Kidney (tissue), 14 donors: Measurements from ENCODE around the gene MACROD2. TPM values are rescaled to one million over a fixed set of nuclear protein-coding genes. Genes with fewer than 3 reads are reported as not detected.

Experiments used
- DNase-seq, 5 donors: peaks; one replicate each; pipeline ENCODE4 v3.0.0-alpha.2; 2013 to 2020
- FAIRE-seq: peaks from 2 replicates; lab custom pipeline; 2012; peaks lifted over from hg19 to GRCh38; lab: Jason Lieb, UNC
- H3K27ac ChIP-seq, 2 donors: one replicate each; pipeline ENCODE4 v1.7.0; 2013; ENCODE audit warnings: low read depth in 2 of 2, low read length in 2 of 2, inconsistent platforms in 1 of 2
- H3K27me3 ChIP-seq: one replicate; pipeline ENCODE4 v1.7.1; 2013; ENCODE audit warnings: low read length, inconsistent platforms; ENCODE audit not compliant: control insufficient read depth, insufficient read depth
- H3K36me3 ChIP-seq, 3 donors: one replicate each; pipeline versions ENCODE4 v1.7.0 to v1.7.1; 2013; ENCODE audit warnings: low read length in 3 of 3, control low read depth in 1 of 3, inconsistent platforms in 1 of 3; ENCODE audit not compliant: insufficient read depth in 3 of 3, control insufficient read depth in 2 of 3
- H3K4me1 ChIP-seq, 3 donors: one replicate each; pipeline versions ENCODE4 v1.7.0 to v1.7.1; 2013; ENCODE audit warnings: low read length in 3 of 3, inconsistent platforms in 1 of 3, low read depth in 1 of 3; ENCODE audit not compliant: control insufficient read depth in 2 of 3, insufficient read depth in 2 of 3
- H3K4me3 ChIP-seq, 3 donors: one replicate each; pipeline versions ENCODE4 v1.7.0 to v1.8.1; 2013; ENCODE audit warnings: low read length in 3 of 3, control low read depth in 1 of 3, inconsistent platforms in 1 of 3
- H3K9ac ChIP-seq, 3 donors: one replicate each; pipeline versions ENCODE4 v1.7.0 to v1.7.1; 2013; ENCODE audit warnings: low read length in 3 of 3, control low read depth in 1 of 3, inconsistent platforms in 1 of 3
- H3K9me3 ChIP-seq, 3 donors: one replicate each; pipeline versions ENCODE4 v1.7.0 to v1.7.1; 2013; ENCODE audit warnings: low read length in 3 of 3, control low read depth in 1 of 3, inconsistent platforms in 1 of 3; ENCODE audit not compliant: control insufficient read depth in 2 of 3, insufficient read depth in 1 of 3
- CTCF ChIP-seq: IDR thresholded peaks from 3 replicates; pipeline ENCODE4 v1.5.1; 2012; ENCODE audit warnings: mild to moderate bottlenecking, moderate library complexity, borderline replicate concordance; ENCODE audit not compliant: insufficient read depth; ENCODE audit errors: extremely low read depth
- intact Hi-C: fragments of 100-400 bp; cut with DNase I; formaldehyde crosslinking; loops from one replicate; pipeline ENCODE4 v1.11.1; 2022
- polyA plus RNA-seq: library from polyadenylated mRNA; stranded (reverse); fragments of 350-450 nt; fragmentation: Illumina TruSeq; extraction: RNeasy Lipid Tissue Mini Kit (QIAGEN cat#74804); gene quantifications from one replicate; pipeline ENCODE4 v1.2.3, GENCODE V29; 2014; ENCODE audit warnings: low read depth, low replicate concordance; ENCODE audit not compliant: insufficient read depth
- total RNA-seq: library from RNA; stranded (reverse); fragmentation: NEBNext Ultra II Directional; extraction: Animal tissue kit (Norgen Biotek cat#: 25700); gene quantifications from one replicate; pipeline ENCODE4 v1.2.1, GENCODE V29; 2021
- donor health status: control.
- donor health status: control.
- donor health status: control.
- donor health status: control.
- donor health status: control.
- donor health status: DM: yes; HTN: yes; CAD: no.
- donor health status: Normal renal cell carcinoma (clear cell type).

Gene MACROD2
- total and polyA plus RNA-seq, 2 donors from 2014 or later = 3.0 to 10.0 TPM

- FAIRE-seq = no peak
- H3K27me3 ChIP-seq = no peaks in the 10 kb centered on the region
Observed at GRCh38 chr20:14729390-14729789, 734.1 kb downstream of the MACROD2 start.

GRCh38 chr20:14732343-14732742, 737.0 kb downstream of the MACROD2 start:
- intact Hi-C loops = no loop called here
- Histone ChIP-seq H3K4me3 (no peak overlapping the region), H3K36me3 (no peaks in the 10 kb centered on the region), H3K9ac (no peak overlapping the region), H3K4me1 (peaks cover 0 to 3% (median 0%) of the 10 kb centered on the region in 3 donors), H3K9me3 (no peaks in the 10 kb centered on the region), H3K27ac (no peak overlapping the region), H3K27me3 (no peaks in the 10 kb centered on the region)
- FAIRE-seq (no peak), DNase-seq (no peak)
- TF ChIP-seq CTCF = no peak

More at GRCh38 chr20:14729390-14729789, 734.1 kb downstream of the MACROD2 start:
- H3K27ac ChIP-seq = no peak overlapping the region
- intact Hi-C loops = no loop called here
- DNase-seq = no peak
- H3K4me1 ChIP-seq = peaks cover 0 to 3% (median 0%) of the 10 kb centered on the region in 3 donors
- H3K36me3 ChIP-seq = no peaks in the 10 kb centered on the region
- TF ChIP-seq CTCF = no peak
- no peak overlapping the region for H3K4me3 ChIP-seq
- H3K9me3 ChIP-seq = no peaks in the 10 kb centered on the region
- H3K9ac ChIP-seq = no peak overlapping the region

- no peaks in the 10 kb centered on the region for H3K36me3 ChIP-seq
- H3K4me3 ChIP-seq = no peak overlapping the region
- H3K9ac ChIP-seq = no peak overlapping the region
- peaks cover 0 to 3% (median 0%) of the 10 kb centered on the region in 3 donors for H3K4me1 ChIP-seq
- TF ChIP-seq CTCF = no peak
- DNase-seq = no peak
- intact Hi-C loops = no loop called here
- H3K9me3 ChIP-seq = no peaks in the 10 kb centered on the region
- no peak overlapping the region for H3K27ac ChIP-seq
- no peak for FAIRE-seq
- no peaks in the 10 kb centered on the region for H3K27me3 ChIP-seq
Observed at GRCh38 chr20:14732996-14733395, 737.7 kb downstream of the MACROD2 start.

GRCh38 chr20:14740380-14740779, 745.1 kb downstream of the MACROD2 start:
- H3K9ac ChIP-seq = no peak overlapping the region
- H3K4me1 ChIP-seq = no peaks in the 10 kb centered on the region
- H3K4me3 ChIP-seq = no peak overlapping the region
- no peak for TF ChIP-seq CTCF
- DNase-seq (no peak), FAIRE-seq (no peak)
- no peak overlapping the region for H3K27ac ChIP-seq
- no peaks in the 10 kb centered on the region for H3K36me3 ChIP-seq
- no peaks in the 10 kb centered on the region for H3K9me3 ChIP-seq
- H3K27me3 ChIP-seq = no peaks in the 10 kb centered on the region
- intact Hi-C loops = no loop called here
